Upper lobe of left lung (tissue), 4 donors: ENCODE data around the gene PHF21B.

Experiments used
- CTCF ChIP-seq, 6 experiments: fragments of 450-650 bp in 4 of 6; fragments of 200-600 bp in 2 of 6; sonication (generic) in 2 of 6; IDR thresholded peaks; one replicate each; pipeline ENCODE4 v1.5.1; 2016 to 2019; ENCODE audit warnings: antibody characterized with exemption in 6 of 6
- EP300 ChIP-seq, 4 donors: sonication (generic); formaldehyde crosslinking; IDR thresholded peaks; one replicate each; pipeline ENCODE4 v1.5.1; 2017; ENCODE audit warnings: antibody characterized with exemption in 4 of 4, control low read depth in 2 of 4
- POLR2A ChIP-seq, 4 donors: fragments of 450-650 bp; IDR thresholded peaks; one replicate each; pipeline ENCODE4 v1.5.1; 2016 to 2017; ENCODE audit warnings: antibody characterized with exemption in 4 of 4, mild to moderate bottlenecking in 2 of 4
- POLR2AphosphoS5 ChIP-seq, 2 donors: sonication (generic); formaldehyde crosslinking; IDR thresholded peaks; one replicate each; pipeline ENCODE4 v1.5.1; 2017; ENCODE audit warnings: antibody characterized with exemption in 2 of 2

- TF ChIP-seq POLR2A (IDR thresholded peaks at IDR 0.05), result no peak
- no peak for TF ChIP-seq CTCF (IDR thresholded peaks at IDR 0.05)
- TF ChIP-seq POLR2AphosphoS5 (IDR thresholded peaks at IDR 0.05), result no peak
- TF ChIP-seq EP300 (IDR thresholded peaks at IDR 0.05), result no peak
Observed at GRCh38 chr22:44915441-44915840, 94.4 kb downstream of the PHF21B start.
